ENCODE measurements around the gene EFCAB5.
"Not testable (repeated sequence)": the region's sequence is repeated elsewhere in the genome, so short reads cannot be mapped to it uniquely, and the experiment has no call there.

EFCAB5 gene

DNA sequence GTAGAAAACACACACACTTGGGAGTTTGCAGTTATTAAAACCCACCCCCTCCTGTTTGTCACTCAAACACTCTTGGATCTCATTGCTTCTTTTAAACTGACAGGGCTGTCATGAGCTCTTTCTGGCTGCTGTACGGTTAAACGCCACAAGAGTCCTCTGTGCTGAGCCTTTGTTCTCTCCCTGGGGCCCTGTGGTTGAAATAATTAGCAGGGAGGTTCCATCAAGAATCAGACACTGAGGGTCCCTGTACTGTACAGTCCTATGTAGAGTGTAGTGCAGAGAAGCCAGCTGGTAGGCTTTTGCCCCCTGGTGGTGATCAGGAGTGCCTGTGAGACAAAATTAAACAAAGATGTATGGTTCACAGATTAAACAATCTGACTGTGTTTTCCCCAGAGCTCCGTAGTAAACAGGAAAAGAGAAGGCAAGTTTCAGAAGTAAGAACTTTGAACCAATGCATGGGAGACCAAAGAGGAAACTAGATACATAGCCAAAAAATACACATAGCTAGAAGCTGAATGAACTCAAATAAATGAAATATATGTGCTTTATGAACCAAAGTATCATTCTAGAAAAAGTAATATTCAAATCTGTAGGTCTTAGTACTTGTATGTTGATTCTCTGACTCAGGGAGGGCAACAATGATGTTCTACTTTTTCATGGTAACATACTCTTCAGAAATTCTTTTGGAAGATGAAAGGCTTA, 10.1 kb upstream of the EFCAB5 start:
- DNase-seq: peak; percentile 44 to 59 (median 55)
- H3K9me3 ChIP-seq (ENCODE audit: control insufficient read depth, low read length): no peaks in the 10 kb centered on the region
- peak overlapping the region; percentile 99 for H3K4me3 ChIP-seq (ENCODE audit: insufficient read depth, low read depth, low read length, poor library complexity, severe bottlenecking)
- H3K36me3 ChIP-seq (ENCODE audit: control insufficient read depth, insufficient read depth, low read length): peaks cover 3% of the 10 kb centered on the region
- no peaks in the 10 kb centered on the region for H3K27me3 ChIP-seq (replicated peaks; ENCODE audit: control insufficient read depth, insufficient read depth, low read length, poor library complexity, severe bottlenecking)
- H3K4me1 ChIP-seq (ENCODE audit: control insufficient read depth, insufficient read depth, low read length, poor library complexity, severe bottlenecking): peaks cover 5% of the 10 kb centered on the region
- peak overlapping the region; percentile 94 for H3K27ac ChIP-seq (ENCODE audit: insufficient read depth, low read length, poor library complexity, severe bottlenecking)

DNA sequence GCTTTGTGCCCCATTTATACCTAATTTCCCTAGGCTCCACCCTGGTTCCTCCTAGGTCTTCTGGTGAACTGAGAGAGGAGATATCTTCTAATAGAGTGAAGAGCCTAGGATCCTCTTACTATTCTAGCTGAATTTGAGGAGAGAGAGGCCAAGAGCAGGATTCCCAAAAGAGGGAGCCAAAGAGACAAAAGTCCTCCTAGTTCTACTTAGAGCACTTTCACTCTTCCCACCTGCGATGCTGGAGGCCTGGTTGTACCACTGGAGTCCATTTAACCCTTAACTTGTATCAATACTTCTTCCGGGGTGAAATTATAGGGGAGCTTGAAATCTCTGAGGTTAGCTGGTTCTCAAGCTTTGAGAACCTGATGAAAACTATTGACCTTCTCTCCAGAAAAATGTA, 8.1 kb upstream of the EFCAB5 start:
- Histone ChIP-seq H3K4me1 (ENCODE audit: control insufficient read depth, insufficient read depth, low read length, poor library complexity, severe bottlenecking) (peaks cover 5% of the 10 kb centered on the region), H3K27ac (ENCODE audit: insufficient read depth, low read length, poor library complexity, severe bottlenecking) (no peak overlapping the region), H3K9me3 (ENCODE audit: control insufficient read depth, low read length) (no peaks in the 10 kb centered on the region), H3K4me3 (ENCODE audit: insufficient read depth, low read depth, low read length, poor library complexity, severe bottlenecking) (no peak overlapping the region), H3K27me3 (replicated peaks; ENCODE audit: control insufficient read depth, insufficient read depth, low read length, poor library complexity, severe bottlenecking) (no peaks in the 10 kb centered on the region), H3K36me3 (ENCODE audit: control insufficient read depth, insufficient read depth, low read length) (peaks cover 3% of the 10 kb centered on the region)
- DNase-seq: no peak

DNA sequence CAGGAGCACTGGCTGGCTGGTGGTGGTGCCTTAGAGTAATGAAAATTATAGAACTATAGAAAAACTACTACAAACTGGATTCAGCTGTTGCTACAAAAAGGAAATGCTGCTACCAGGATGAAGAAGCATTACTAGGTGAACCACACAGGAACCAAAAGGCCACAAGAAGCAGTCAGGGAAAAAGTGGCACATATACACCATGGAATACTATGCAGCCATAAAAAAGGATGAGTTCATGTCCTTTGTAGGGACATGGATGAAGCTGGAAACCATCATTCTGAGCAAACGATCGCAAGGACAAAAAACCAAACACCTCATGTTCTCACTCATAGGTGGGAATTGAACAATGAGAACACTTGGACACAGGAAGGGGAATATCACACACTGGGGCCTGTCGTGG, 5.5 kb upstream of the EFCAB5 start:
- not testable (repeated sequence) for H3K27ac ChIP-seq (ENCODE audit: insufficient read depth, low read length, poor library complexity, severe bottlenecking); H3K9me3 ChIP-seq (ENCODE audit: control insufficient read depth, low read length); H3K4me1 ChIP-seq (ENCODE audit: control insufficient read depth, insufficient read depth, low read length, poor library complexity, severe bottlenecking); H3K36me3 ChIP-seq (ENCODE audit: control insufficient read depth, insufficient read depth, low read length); DNase-seq; H3K27me3 ChIP-seq (replicated peaks; ENCODE audit: control insufficient read depth, insufficient read depth, low read length, poor library complexity, severe bottlenecking); H3K4me3 ChIP-seq (ENCODE audit: insufficient read depth, low read depth, low read length, poor library complexity, severe bottlenecking)

DNA sequence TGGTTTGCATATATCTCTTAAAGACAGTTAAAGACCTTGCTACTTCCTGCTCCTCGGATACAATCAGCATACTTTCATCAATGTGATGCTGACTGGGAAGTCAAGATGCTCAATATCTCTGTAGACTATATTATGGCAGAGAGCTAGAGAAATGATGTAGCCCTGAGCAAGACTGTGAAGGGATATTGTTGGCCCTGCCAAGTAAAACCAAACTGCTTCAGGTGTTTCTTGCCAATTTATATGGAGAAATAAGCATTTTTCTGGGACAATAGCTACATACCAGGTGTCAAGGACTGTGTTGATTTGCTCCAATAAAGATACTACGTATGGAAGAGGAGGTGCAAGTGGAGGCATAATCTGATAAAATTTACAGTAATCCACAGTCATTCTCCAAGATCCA, 4.7 kb upstream of the EFCAB5 start:
- DNase-seq: no peak
- Histone ChIP-seq H3K27me3 (replicated peaks; ENCODE audit: control insufficient read depth, insufficient read depth, low read length, poor library complexity, severe bottlenecking) (no peaks in the 10 kb centered on the region), H3K36me3 (ENCODE audit: control insufficient read depth, insufficient read depth, low read length) (no peaks in the 10 kb centered on the region), H3K9me3 (ENCODE audit: control insufficient read depth, low read length) (no peaks in the 10 kb centered on the region), H3K4me3 (ENCODE audit: insufficient read depth, low read depth, low read length, poor library complexity, severe bottlenecking) (no peak overlapping the region), H3K27ac (ENCODE audit: insufficient read depth, low read length, poor library complexity, severe bottlenecking) (no peak overlapping the region), H3K4me1 (ENCODE audit: control insufficient read depth, insufficient read depth, low read length, poor library complexity, severe bottlenecking) (no peaks in the 10 kb centered on the region)

DNA sequence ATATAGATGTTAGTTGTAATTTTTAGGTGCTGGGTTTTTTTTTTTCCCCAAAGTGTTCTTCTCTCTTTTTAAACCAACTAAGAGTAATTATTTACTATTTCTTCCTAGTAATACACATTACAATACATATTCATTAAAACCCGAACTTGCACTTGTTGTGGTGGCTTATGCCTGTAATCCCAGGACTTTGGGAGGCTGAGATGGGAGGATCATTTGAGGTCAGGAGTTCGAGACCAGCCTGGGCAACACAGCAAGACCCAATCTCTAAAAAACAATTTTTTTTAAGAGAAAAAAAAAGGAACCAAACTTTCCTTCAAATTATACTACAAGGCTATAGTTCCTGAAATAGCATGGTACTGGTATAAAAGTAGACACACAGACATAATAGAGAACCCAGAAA, 3.8 kb downstream of the EFCAB5 start:
- no peaks in the 10 kb centered on the region for H3K9me3 ChIP-seq (ENCODE audit: control insufficient read depth, low read length)

DNA sequence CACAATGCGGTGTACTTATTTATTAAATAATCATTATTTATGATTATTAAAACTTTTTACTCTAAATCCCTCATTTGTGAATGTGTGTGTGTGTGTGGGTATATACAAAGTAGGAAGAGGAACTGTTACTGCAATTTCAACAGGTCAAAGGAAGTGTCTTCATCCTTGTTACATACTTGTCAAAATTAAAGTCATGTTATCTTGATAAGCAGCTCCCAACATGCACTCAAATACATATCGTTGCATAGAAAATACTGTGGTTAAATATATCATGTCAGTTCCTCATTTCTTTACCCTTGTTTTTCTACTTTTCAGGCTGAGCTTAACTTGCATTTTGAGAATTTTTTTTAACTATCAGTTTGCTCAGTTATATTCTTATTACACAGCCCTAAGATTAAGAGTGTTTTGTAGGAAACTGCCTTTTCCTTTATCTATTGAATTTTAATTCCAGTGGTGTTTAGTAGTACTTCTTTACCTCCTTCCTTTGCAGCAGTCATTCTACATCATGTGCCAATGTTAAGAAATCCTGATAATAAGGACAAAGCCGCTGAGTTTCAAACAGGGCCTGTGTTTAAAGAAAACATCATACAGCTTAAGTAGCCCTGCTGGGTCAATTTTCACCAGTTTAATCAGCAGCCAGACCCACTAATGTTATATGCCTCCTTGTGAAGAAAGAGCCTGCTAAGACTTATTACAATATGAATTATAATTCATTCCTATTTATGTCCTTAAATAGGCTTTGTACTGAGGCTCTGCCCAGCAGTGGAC, 7.2 kb downstream of the EFCAB5 start:
- no peak overlapping the region for H3K4me3 ChIP-seq (ENCODE audit: insufficient read depth, low read depth, low read length, poor library complexity, severe bottlenecking)

More for the DNA sequence above, 3.8 kb downstream of the EFCAB5 start:
- Histone ChIP-seq H3K27me3 (replicated peaks; ENCODE audit: control insufficient read depth, insufficient read depth, low read length, poor library complexity, severe bottlenecking) (no peaks in the 10 kb centered on the region), H3K36me3 (ENCODE audit: control insufficient read depth, insufficient read depth, low read length) (no peaks in the 10 kb centered on the region), H3K27ac (ENCODE audit: insufficient read depth, low read length, poor library complexity, severe bottlenecking) (no peak overlapping the region), H3K4me3 (ENCODE audit: insufficient read depth, low read depth, low read length, poor library complexity, severe bottlenecking) (no peak overlapping the region), H3K4me1 (ENCODE audit: control insufficient read depth, insufficient read depth, low read length, poor library complexity, severe bottlenecking) (no peaks in the 10 kb centered on the region)
- no peak for DNase-seq

DNA sequence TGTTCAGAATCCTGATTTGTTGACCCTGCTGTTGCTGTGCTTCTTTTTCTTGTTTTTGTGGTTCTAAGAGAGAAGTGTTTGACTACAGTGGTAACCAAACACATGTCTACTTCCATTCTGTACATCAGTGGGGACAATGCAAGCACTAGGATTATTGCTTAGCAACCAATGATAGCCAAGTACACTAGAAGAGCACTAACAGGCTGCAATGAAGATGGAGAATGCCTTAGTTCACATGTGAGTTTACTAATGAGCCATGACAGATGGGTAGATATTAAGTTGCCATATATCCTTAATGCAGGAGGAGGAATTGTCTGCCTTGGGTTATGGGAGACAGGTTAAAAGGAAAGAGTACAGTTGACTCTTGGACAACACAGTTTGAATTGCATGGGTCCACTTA, 8.3 kb downstream of the EFCAB5 start:
- no peak for DNase-seq
- no peak overlapping the region for H3K4me3 ChIP-seq (ENCODE audit: insufficient read depth, low read depth, low read length, poor library complexity, severe bottlenecking)
- H3K27ac ChIP-seq (ENCODE audit: insufficient read depth, low read length, poor library complexity, severe bottlenecking): no peak overlapping the region
- no peaks in the 10 kb centered on the region for H3K36me3 ChIP-seq (ENCODE audit: control insufficient read depth, insufficient read depth, low read length)
- H3K9me3 ChIP-seq (ENCODE audit: control insufficient read depth, low read length): no peaks in the 10 kb centered on the region
- no peaks in the 10 kb centered on the region for H3K4me1 ChIP-seq (ENCODE audit: control insufficient read depth, insufficient read depth, low read length, poor library complexity, severe bottlenecking)
- H3K27me3 ChIP-seq (replicated peaks; ENCODE audit: control insufficient read depth, insufficient read depth, low read length, poor library complexity, severe bottlenecking): no peaks in the 10 kb centered on the region

More for the DNA sequence above, 7.2 kb downstream of the EFCAB5 start:
- Histone ChIP-seq H3K4me1 (ENCODE audit: control insufficient read depth, insufficient read depth, low read length, poor library complexity, severe bottlenecking) (no peaks in the 10 kb centered on the region), H3K27ac (ENCODE audit: insufficient read depth, low read length, poor library complexity, severe bottlenecking) (no peak overlapping the region), H3K36me3 (ENCODE audit: control insufficient read depth, insufficient read depth, low read length) (no peaks in the 10 kb centered on the region), H3K9me3 (ENCODE audit: control insufficient read depth, low read length) (no peaks in the 10 kb centered on the region), H3K27me3 (replicated peaks; ENCODE audit: control insufficient read depth, insufficient read depth, low read length, poor library complexity, severe bottlenecking) (no peaks in the 10 kb centered on the region)
- no peak for DNase-seq

DNA sequence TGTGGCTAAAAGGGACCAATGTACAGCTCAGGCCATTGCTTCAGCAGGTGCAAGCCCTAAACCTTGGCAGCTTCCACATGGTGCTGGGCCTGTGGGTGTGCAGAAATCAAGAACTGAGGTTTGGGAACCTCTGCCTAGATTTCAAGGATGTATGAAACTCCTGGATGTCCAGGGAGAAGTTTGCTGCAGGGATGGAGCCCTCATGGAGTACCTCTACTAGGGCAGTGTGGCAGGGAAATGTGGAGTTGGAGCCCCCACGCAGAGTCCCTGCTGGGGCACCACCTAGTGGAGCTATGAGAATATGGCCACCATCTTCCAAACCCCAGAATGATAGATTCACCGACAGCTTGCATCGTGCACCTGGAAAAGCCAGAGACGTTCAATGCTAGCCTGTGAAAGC, 13.0 kb downstream of the EFCAB5 start:
- no peaks in the 10 kb centered on the region for H3K9me3 ChIP-seq (ENCODE audit: control insufficient read depth, low read length)
- H3K4me3 ChIP-seq (ENCODE audit: insufficient read depth, low read depth, low read length, poor library complexity, severe bottlenecking): no peak overlapping the region
- no peak overlapping the region for H3K27ac ChIP-seq (ENCODE audit: insufficient read depth, low read length, poor library complexity, severe bottlenecking)
- H3K4me1 ChIP-seq (ENCODE audit: control insufficient read depth, insufficient read depth, low read length, poor library complexity, severe bottlenecking): no peaks in the 10 kb centered on the region
- H3K27me3 ChIP-seq (replicated peaks; ENCODE audit: control insufficient read depth, insufficient read depth, low read length, poor library complexity, severe bottlenecking): no peaks in the 10 kb centered on the region
- H3K36me3 ChIP-seq (ENCODE audit: control insufficient read depth, insufficient read depth, low read length): no peaks in the 10 kb centered on the region
- DNase-seq: no peak

DNA sequence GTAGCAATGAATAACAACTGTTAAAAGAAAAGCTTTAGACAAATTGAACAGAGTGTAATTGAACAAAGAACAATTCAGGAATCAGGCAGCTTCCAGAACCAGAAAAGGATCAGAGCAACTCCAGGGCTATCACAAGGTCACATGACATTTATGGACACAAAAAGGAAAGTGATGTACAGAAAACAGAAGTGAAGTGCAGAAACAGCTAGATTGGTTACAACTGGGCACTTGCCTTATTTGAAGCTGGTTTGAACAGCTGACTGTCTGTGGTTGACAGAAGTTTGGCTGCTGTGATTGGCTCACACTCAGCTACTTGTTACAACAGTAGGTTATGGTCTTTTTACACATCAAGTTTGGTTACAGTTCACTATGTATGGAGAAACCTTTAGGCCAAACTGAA, 14.8 kb downstream of the EFCAB5 start:
- Histone ChIP-seq H3K27ac (ENCODE audit: insufficient read depth, low read length, poor library complexity, severe bottlenecking) (no peak overlapping the region), H3K4me1 (ENCODE audit: control insufficient read depth, insufficient read depth, low read length, poor library complexity, severe bottlenecking) (no peaks in the 10 kb centered on the region)

DNA sequence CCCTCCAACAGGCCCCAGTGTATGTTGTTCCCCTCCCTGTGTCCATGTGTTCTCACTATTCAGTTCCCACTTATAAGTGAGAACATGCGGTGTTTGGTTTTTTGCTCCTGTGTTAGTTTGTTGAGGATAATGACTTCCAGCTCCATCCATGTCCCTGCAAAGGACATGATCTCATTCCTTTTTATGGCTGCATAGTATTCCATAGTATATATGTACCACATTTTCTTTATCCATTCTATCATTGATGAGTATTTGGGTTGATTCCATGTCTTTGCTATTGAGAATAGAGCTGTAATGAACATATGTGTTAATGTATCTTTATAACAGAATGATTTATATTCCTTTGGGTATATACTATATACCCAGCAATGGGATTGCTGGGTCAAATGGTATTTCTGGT, 16.1 kb downstream of the EFCAB5 start:
- not testable (repeated sequence) for H3K27ac ChIP-seq (ENCODE audit: insufficient read depth, low read length, poor library complexity, severe bottlenecking); H3K9me3 ChIP-seq (ENCODE audit: control insufficient read depth, low read length); H3K4me1 ChIP-seq (ENCODE audit: control insufficient read depth, insufficient read depth, low read length, poor library complexity, severe bottlenecking); DNase-seq; H3K4me3 ChIP-seq (ENCODE audit: insufficient read depth, low read depth, low read length, poor library complexity, severe bottlenecking); H3K36me3 ChIP-seq (ENCODE audit: control insufficient read depth, insufficient read depth, low read length); H3K27me3 ChIP-seq (replicated peaks; ENCODE audit: control insufficient read depth, insufficient read depth, low read length, poor library complexity, severe bottlenecking)

More for the DNA sequence above, 14.8 kb downstream of the EFCAB5 start:
- no peaks in the 10 kb centered on the region for H3K27me3 ChIP-seq (replicated peaks; ENCODE audit: control insufficient read depth, insufficient read depth, low read length, poor library complexity, severe bottlenecking)
- no peaks in the 10 kb centered on the region for H3K36me3 ChIP-seq (ENCODE audit: control insufficient read depth, insufficient read depth, low read length)
- H3K9me3 ChIP-seq (ENCODE audit: control insufficient read depth, low read length): no peaks in the 10 kb centered on the region
- H3K4me3 ChIP-seq (ENCODE audit: insufficient read depth, low read depth, low read length, poor library complexity, severe bottlenecking): no peak overlapping the region
- DNase-seq: no peak
